ENCODE results near the gene RNF38.

DNA sequence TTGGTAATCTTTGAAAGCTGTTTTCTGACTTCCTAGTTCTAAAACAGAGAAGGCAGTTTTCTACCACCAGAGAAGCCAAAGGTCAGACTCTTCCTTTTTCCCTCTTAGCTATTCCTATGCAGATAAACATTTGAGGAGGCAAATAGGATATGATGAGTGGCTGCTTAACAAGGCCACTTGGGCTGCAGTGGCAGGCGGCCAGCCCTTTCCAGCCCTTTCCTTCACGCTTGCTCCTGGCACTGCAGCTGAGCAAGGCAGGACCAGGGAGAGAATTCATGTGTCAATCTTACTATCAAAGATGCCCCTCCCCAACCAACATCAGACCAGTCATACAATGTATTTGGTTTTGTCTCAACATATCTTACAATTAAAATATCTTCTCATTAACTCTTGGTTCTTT is 36.8 kb upstream of the RNF38 start:
- TF ChIP-seq, protein P1, sequence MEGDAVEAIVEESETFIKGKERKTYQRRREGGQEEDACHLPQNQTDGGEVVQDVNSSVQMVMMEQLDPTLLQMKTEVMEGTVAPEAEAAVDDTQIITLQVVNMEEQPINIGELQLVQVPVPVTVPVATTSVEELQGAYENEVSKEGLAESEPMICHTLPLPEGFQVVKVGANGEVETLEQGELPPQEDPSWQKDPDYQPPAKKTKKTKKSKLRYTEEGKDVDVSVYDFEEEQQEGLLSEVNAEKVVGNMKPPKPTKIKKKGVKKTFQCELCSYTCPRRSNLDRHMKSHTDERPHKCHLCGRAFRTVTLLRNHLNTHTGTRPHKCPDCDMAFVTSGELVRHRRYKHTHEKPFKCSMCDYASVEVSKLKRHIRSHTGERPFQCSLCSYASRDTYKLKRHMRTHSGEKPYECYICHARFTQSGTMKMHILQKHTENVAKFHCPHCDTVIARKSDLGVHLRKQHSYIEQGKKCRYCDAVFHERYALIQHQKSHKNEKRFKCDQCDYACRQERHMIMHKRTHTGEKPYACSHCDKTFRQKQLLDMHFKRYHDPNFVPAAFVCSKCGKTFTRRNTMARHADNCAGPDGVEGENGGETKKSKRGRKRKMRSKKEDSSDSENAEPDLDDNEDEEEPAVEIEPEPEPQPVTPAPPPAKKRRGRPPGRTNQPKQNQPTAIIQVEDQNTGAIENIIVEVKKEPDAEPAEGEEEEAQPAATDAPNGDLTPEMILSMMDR (IDR thresholded peaks at IDR 0.05) = no peak
- TF ChIP-seq POLR2A (IDR thresholded peaks at IDR 0.05) = no peak

Data from lower leg skin (tissue), 3 donors.